IPS-20b (cell line): ENCODE results near the gene ECHS1.

ENCODE experiments used
- H3K27ac ChIP-seq: one replicate; pipeline ENCODE4 v1.5.1; 2013; ENCODE audit warnings: low read length
- H3K27me3 ChIP-seq: 2 replicates; pipeline ENCODE4 v1.6.1; 2013; ENCODE audit warnings: mild to moderate bottlenecking, low read length, inconsistent platforms; ENCODE audit not compliant: insufficient read depth
- H3K36me3 ChIP-seq: 2 replicates; pipeline ENCODE4 v1.6.1; 2013; ENCODE audit warnings: low read depth, mild to moderate bottlenecking, inconsistent platforms, low read length, moderate library complexity; ENCODE audit not compliant: insufficient read depth
- H3K4me1 ChIP-seq: 2 replicates; pipeline ENCODE4 v1.6.1; 2013; ENCODE audit warnings: mild to moderate bottlenecking, control low read depth, inconsistent platforms, low read length, moderate library complexity; ENCODE audit not compliant: insufficient read depth
- H3K4me3 ChIP-seq: 2 replicates; pipeline ENCODE4 v1.5.1; 2013; ENCODE audit warnings: mild to moderate bottlenecking, low read length, inconsistent platforms
- H3K9ac ChIP-seq: 2 replicates; pipeline ENCODE4 v1.6.1; 2013; ENCODE audit warnings: low read depth, mild to moderate bottlenecking, inconsistent platforms, low read length, moderate library complexity
- H3K9me3 ChIP-seq: 2 replicates; pipeline ENCODE4 v1.6.1; 2013; ENCODE audit warnings: mild to moderate bottlenecking, low read depth, low read length, inconsistent platforms; ENCODE audit not compliant: insufficient read depth

The ECHS1 gene

GRCh38 chr10:133353202-133353959 lies 19.8 kb downstream of the ECHS1 start:
- Histone ChIP-seq H3K4me1 (no peaks in the 10 kb centered on the region), H3K9ac (no peak overlapping the region), H3K27me3 (no peaks in the 10 kb centered on the region), H3K27ac (no peak overlapping the region), H3K9me3 (no peaks in the 10 kb centered on the region), H3K4me3 (no peak overlapping the region), H3K36me3 (no peaks in the 10 kb centered on the region)

- H3K27me3 ChIP-seq = no peaks in the 10 kb centered on the region
- no peaks in the 10 kb centered on the region for H3K9me3 ChIP-seq
- no peaks in the 10 kb centered on the region for H3K4me1 ChIP-seq
- H3K9ac ChIP-seq = no peak overlapping the region
- H3K27ac ChIP-seq = no peak overlapping the region
- H3K36me3 ChIP-seq = no peaks in the 10 kb centered on the region
- no peak overlapping the region for H3K4me3 ChIP-seq
Measured at GRCh38 chr10:133351408-133352318, 21.5 kb downstream of the ECHS1 start.

GRCh38 chr10:133350950-133351329 lies 22.2 kb downstream of the ECHS1 start:
- H3K36me3 ChIP-seq = no peaks in the 10 kb centered on the region
- H3K27ac ChIP-seq = no peak overlapping the region
- H3K27me3 ChIP-seq = no peaks in the 10 kb centered on the region
- H3K9me3 ChIP-seq = no peaks in the 10 kb centered on the region
- no peak overlapping the region for H3K4me3 ChIP-seq
- H3K9ac ChIP-seq = no peak overlapping the region
- H3K4me1 ChIP-seq = no peaks in the 10 kb centered on the region

GRCh38 chr10:133350283-133350949 lies 22.7 kb downstream of the ECHS1 start:
- Histone ChIP-seq H3K27ac (no peak overlapping the region), H3K36me3 (no peaks in the 10 kb centered on the region), H3K9me3 (no peaks in the 10 kb centered on the region), H3K4me1 (no peaks in the 10 kb centered on the region), H3K27me3 (no peaks in the 10 kb centered on the region), H3K9ac (no peak overlapping the region), H3K4me3 (no peak overlapping the region)

- H3K4me3 ChIP-seq = no peak overlapping the region
- H3K27ac ChIP-seq = no peak overlapping the region
- H3K27me3 ChIP-seq = no peaks in the 10 kb centered on the region
- no peak overlapping the region for H3K9ac ChIP-seq
- no peaks in the 10 kb centered on the region for H3K36me3 ChIP-seq
- H3K9me3 ChIP-seq = no peaks in the 10 kb centered on the region
- H3K4me1 ChIP-seq = no peaks in the 10 kb centered on the region
Measured at GRCh38 chr10:133349577-133350011, 23.6 kb downstream of the ECHS1 start.

GRCh38 chr10:133349160-133349568 lies 24.0 kb downstream of the ECHS1 start:
- Histone ChIP-seq H3K9me3 (no peaks in the 10 kb centered on the region), H3K9ac (no peak overlapping the region), H3K36me3 (no peaks in the 10 kb centered on the region), H3K27me3 (no peaks in the 10 kb centered on the region), H3K4me3 (no peak overlapping the region), H3K27ac (no peak overlapping the region), H3K4me1 (no peaks in the 10 kb centered on the region)

GRCh38 chr10:133347710-133348517 lies 25.2 kb downstream of the ECHS1 start:
- Histone ChIP-seq H3K36me3 (no peaks in the 10 kb centered on the region), H3K4me3 (no peak overlapping the region), H3K4me1 (no peaks in the 10 kb centered on the region), H3K27ac (no peak overlapping the region), H3K27me3 (peaks cover 6% of the 10 kb centered on the region; the same call in 1 of the 2 replicates), H3K9ac (no peak overlapping the region), H3K9me3 (no peaks in the 10 kb centered on the region)

GRCh38 chr10:133346413-133346812 lies 26.7 kb downstream of the ECHS1 start:
- Histone ChIP-seq H3K9ac (no peak overlapping the region), H3K4me1 (no peaks in the 10 kb centered on the region), H3K27me3 (peaks cover 6% of the 10 kb centered on the region; the same call in 1 of the 2 replicates), H3K36me3 (no peaks in the 10 kb centered on the region), H3K4me3 (no peak overlapping the region), H3K27ac (no peak overlapping the region), H3K9me3 (no peaks in the 10 kb centered on the region)

GRCh38 chr10:133344236-133344635 lies 28.9 kb downstream of the ECHS1 start:
- Histone ChIP-seq H3K9ac (no peak overlapping the region), H3K4me1 (no peaks in the 10 kb centered on the region), H3K27ac (no peak overlapping the region), H3K4me3 (no peak overlapping the region), H3K36me3 (no peaks in the 10 kb centered on the region), H3K27me3 (peaks cover 6% of the 10 kb centered on the region; the same call in 1 of the 2 replicates), H3K9me3 (no peaks in the 10 kb centered on the region)

- no peak overlapping the region for H3K27ac ChIP-seq
- no peaks in the 10 kb centered on the region for H3K36me3 ChIP-seq
- no peak overlapping the region for H3K9ac ChIP-seq
- no peak overlapping the region for H3K4me3 ChIP-seq
- peaks cover 11% of the 10 kb centered on the region; the same call in 1 of the 2 replicates for H3K27me3 ChIP-seq
- H3K9me3 ChIP-seq = no peaks in the 10 kb centered on the region
- no peaks in the 10 kb centered on the region for H3K4me1 ChIP-seq
Measured at GRCh38 chr10:133343558-133343957, 29.6 kb downstream of the ECHS1 start.

GRCh38 chr10:133342942-133343341 lies 30.2 kb downstream of the ECHS1 start:
- H3K36me3 ChIP-seq = no peaks in the 10 kb centered on the region
- no peak overlapping the region for H3K9ac ChIP-seq
- H3K9me3 ChIP-seq = no peaks in the 10 kb centered on the region
- no peaks in the 10 kb centered on the region for H3K4me1 ChIP-seq
- H3K27ac ChIP-seq = no peak overlapping the region
- H3K4me3 ChIP-seq = no peak overlapping the region
- peaks cover 17% of the 10 kb centered on the region for H3K27me3 ChIP-seq
